ENCODE data around the gene RIN3.

RIN3 gene

DNA sequence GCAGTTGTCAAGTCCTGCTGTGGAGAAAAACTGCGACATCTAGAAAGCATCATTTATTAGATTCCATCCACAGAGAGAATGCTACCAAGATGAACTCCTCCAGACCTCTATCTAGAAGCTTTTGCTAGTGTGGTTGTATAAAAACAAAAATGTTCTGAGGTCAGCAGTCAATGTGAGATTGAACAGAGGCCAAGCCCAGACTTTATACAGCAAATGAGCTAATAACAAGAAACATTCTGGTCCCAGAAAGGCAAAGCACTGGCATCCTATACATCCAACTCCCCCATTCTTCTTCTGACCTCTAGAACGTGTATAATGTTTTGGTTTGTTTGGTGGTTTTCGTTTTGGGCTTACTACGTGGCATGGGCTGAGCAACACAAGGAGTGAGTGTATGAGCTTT is 26.7 kb upstream of the RIN3 start:
- no peak for DNase-seq

GRCh38 chr14:92487513-92488133 is 26.0 kb upstream of the RIN3 start:
- DNase-seq, result no peak

GRCh38 chr14:92489394-92490238 is 24.0 kb upstream of the RIN3 start:
- DNase-seq, result no peak

GRCh38 chr14:92490239-92490959 is 23.2 kb upstream of the RIN3 start:
- DNase-seq, result peak; percentile 25

DNA sequence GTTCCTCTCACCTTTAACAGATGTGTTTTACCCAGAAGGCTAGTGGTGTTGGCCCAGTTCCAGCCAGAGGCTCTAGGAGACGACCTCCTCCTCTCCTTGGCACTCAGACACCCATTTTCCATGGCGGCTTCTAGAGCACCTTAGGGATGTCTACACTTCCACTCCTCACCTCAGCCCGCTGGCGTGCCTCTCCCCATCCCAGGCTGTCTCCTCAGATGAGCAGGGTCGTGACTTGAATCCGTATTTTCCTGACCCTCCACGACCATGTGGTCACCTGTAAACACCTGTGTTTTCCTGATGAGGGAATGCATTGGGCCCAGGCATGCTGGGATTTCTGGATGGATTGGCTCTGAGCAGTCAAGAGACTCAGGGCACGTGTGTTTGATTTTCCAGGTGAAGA is 21.8 kb upstream of the RIN3 start:
- no peak for DNase-seq

GRCh38 chr14:92492258-92492657 is 21.3 kb upstream of the RIN3 start:
- no peak for DNase-seq

GRCh38 chr14:92493024-92493423 is 20.6 kb upstream of the RIN3 start:
- DNase-seq, result no peak

DNA sequence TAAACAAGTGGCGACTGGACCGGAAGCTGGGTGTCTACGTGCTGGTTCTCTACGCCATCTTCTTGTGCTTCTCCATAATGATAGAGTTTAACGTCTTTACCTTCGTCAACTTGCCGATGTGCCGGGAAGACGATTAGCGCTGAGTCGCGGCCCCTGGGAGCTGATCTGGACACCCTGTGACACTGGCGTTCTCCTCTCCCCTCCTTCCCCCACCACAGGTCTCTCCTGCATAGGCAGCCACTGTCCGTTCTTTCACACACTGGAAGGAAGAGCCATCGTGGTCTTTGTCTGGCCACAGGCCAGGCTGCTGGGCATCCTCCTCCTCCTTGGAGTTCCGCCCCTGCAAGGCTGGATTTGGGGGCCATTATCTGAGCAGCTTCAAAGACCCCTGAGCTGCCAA is 20.1 kb upstream of the RIN3 start:
- DNase-seq, result no peak

DNA sequence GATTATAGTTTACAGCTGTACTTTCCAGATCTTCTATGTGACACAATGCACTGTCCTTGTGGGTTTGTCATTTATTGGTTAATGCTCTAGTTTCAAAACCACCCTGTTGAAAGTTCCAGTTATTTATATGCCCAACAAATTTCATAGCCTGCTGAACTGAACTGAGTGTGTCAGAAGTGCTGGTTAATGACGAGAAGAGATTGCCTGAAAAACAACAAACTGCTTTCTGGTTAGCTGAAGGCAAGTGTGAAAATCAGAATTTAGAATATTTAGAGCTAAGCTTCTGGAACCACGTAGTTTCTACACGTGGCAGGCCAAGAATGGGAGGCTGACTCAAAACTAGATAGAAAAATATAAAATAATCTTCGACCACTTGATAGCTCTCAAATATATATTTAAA is 19.1 kb upstream of the RIN3 start:
- DNase-seq, result no peak

DNA sequence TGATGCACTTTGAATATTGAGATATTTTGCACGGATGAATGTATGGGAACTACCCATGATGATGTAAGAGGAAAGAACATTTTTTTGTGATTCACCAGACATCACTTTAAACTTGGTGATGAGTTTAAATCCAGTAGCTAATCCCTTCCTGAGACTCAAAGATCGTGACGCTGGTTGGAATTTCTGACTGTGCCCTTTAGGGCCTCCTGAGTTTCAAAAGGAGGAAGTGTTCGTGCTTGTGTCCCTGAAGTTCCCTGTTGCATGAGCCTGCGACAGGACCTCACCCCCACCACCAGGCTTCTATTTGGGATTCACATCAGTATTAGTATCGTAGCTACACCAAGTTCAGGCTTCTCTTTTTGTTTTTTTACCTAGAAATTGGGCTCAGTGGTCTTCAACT is 18.6 kb upstream of the RIN3 start:
- DNase-seq, result no peak

GRCh38 chr14:92496191-92496857 is 17.3 kb upstream of the RIN3 start:
- no peak for DNase-seq

DNA sequence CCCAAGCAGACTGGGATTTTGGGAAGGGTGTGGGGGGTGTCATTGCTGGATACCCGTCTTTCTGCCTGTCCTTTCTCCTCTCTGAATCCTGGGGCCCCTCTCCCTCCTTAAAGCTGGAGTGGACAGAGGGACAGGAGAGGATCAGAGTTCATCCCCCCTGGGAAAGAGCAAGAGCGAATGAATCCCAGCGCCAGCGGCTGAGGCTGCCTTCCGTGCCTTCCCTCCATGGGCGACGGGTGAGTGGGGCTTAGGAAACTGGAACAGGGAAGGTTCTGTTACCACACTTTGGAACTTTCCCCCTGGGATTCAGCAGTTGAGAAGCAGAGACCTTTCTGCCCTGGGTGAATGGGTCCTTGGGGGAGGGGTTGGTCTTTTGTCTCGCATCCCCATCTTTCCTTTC is 16.2 kb upstream of the RIN3 start:
- DNase-seq, result no peak

GRCh38 chr14:92499234-92499633 is 14.3 kb upstream of the RIN3 start:
- DNase-seq, result no peak

- DNase-seq, result peak; percentile 60
These were observed 13.1 kb upstream of the RIN3 start for GRCh38 chr14:92500491-92500941.

- DNase-seq, result no peak
These were observed 11.7 kb upstream of the RIN3 start for GRCh38 chr14:92501891-92502351.

- DNase-seq, result no peak
These were observed 10.9 kb upstream of the RIN3 start for GRCh38 chr14:92502541-92503286.

DNA sequence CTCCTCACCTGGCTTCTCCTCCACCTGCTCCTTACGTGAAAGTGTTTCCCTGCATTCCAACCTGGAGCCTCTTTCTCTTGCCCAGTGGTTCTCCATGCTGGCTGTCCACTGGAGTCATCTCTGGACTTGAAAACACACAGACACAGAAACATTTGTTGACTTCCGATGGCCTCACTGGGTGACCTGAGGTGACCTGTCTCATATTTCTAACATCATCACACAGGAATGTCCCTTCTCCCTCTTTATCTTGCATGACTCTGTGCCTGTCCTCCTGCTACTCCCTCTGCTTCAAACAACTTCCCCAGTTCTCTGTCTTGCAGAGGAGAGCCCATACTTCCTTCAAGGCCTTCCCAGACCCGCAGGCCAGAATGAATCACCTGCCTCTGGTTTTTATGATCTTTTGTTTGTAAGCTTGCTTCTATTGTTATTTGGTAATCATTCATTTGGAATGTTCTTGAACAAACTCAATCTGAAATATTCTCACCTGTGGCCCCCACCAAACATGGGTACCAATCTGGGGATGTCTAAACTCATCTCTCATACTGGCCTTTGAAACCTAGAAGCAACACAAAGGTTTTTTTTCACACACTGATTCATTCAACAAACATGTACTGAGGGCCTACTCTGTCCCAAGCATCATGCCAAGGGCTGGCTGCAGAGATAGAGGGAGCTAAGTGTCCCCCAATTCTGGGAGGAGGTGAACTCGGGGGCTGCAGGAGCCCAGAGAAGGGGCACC is 9.7 kb upstream of the RIN3 start:
- no peak for DNase-seq

- DNase-seq, result no peak
These were observed 7.8 kb upstream of the RIN3 start for GRCh38 chr14:92505826-92506225.

GRCh38 chr14:92506231-92506630 is 7.3 kb upstream of the RIN3 start:
- no peak for DNase-seq

DNA sequence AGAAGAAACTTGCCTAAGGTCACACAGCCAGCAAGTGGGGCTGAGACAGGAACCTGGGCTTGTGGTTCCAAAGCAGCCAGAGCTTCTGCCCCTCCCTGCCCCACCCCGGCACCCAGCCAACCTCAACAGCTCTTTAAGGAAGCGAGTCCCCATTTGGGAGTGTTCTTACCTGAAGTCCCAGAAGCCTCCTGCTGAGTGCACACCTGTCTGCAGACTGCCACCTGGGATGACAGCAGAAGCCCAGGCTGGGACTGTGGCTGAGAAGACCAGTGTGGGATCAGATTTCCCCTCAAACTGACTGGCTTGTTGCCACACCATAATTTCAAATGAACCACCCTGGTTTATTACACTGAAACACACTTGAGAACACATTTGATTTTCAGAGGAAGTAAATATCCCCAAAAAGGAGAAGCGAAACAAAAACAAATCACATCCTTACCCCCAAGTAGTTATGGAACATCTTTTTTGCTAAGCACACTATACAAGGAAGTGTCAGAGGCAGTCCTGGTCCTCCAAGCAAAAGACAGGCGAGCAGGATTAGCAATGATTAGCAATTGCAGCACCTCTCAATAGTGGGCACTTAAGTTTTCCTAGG is 6.3 kb upstream of the RIN3 start:
- DNase-seq, result peak; percentile 24

DNA sequence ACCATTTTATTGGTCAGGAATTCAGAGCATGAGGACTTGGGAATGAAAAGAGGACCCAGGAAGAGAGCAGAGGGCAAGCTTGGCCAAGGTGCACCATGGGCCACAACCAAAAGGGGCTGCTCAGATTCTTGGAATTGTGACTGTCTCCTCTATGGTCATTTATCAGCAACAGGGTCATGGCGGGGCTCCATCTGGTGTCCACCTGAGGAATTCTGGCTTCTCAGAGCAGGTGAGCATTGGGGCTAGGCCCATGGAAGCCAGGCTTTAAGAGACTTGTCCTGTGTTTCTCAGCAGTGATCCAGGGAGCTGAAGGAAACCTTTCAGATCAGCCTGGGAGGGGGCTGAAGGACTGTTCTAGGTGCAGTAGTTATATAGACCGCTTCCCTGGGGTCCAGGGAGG is 2.6 kb upstream of the RIN3 start:
- DNase-seq, result no peak

Data from midbrain (tissue), 1 donor.